ENCODE measurements around the gene VPS37B.

DNA sequence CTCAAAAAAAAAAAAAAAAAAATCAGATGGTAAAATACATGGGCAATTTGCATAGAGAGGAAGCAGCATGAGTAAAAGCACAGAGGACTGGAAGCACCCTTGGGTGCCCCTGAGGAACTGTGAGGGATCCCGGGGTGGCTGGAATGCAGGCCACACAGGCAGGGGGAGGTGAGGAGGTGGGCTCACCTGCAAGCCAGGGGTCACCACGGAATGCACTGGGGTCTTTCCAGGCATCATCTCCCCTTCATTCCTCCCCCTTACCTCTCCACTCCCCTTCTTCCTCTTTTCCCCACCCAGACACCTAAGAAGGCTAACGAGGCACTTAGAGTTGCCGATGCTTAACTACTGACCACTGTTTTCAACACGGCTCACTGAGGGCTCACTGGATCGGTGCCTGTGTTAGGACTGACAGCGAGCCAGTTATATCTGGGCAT, 75.1 kb downstream of the VPS37B start:
- TF ChIP-seq CTCF (IDR thresholded peaks at IDR 0.05; ENCODE audit: insufficient read depth, low read length, poor library complexity, severe bottlenecking) (no peak), EZH2phosphoT487 (conservative IDR thresholded peaks at IDR 0.05; ENCODE audit: low read length) (no peak)
